Ovary (tissue), 9 donors: Measurements from ENCODE around the gene ST6GALNAC3. TPM values are rescaled to one million over a fixed set of nuclear protein-coding genes. Genes with fewer than 3 reads are reported as not detected.

Experiments
- DNase-seq, 5 donors: peaks; one replicate each; pipeline ENCODE4 v3.0.0-alpha.2; 2019 to 2020
- H3K27ac ChIP-seq, 2 donors: fragments of 200-600 bp; one replicate each; pipeline versions ENCODE4 v1.5.1 to v1.8.0; 2019 to 2022
- H3K27me3 ChIP-seq: fragments of 200-600 bp; one replicate; pipeline ENCODE4 v1.8.0; 2022
- H3K36me3 ChIP-seq: fragments of 200-600 bp; sonication (generic); one replicate; pipeline ENCODE4 v1.5.1; 2019
- H3K4me1 ChIP-seq: one replicate; pipeline ENCODE4 v1.8.1; 2013; ENCODE audit warnings: mild to moderate bottlenecking, moderate library complexity; ENCODE audit not compliant: insufficient read depth
- H3K4me3 ChIP-seq: fragments of 200-600 bp; sonication (generic); one replicate; pipeline ENCODE4 v1.5.1; 2017
- H3K9me3 ChIP-seq, 2 donors: fragments of 200-600 bp in 1 of 2; sonication (generic) in 1 of 2; one replicate each; pipeline versions ENCODE4 v1.5.1 to v1.8.1; 2013 to 2019; ENCODE audit warnings: mild to moderate bottlenecking in 1 of 2, moderate library complexity in 1 of 2
- EP300 ChIP-seq: sonication (generic); formaldehyde crosslinking; IDR thresholded peaks from one replicate; pipeline ENCODE4 v1.6.1; 2017; ENCODE audit warnings: antibody characterized with exemption
- POLR2A ChIP-seq: fragments of 450-650 bp; IDR thresholded peaks from one replicate; pipeline ENCODE4 v1.6.1; 2017; ENCODE audit warnings: antibody characterized with exemption, mild to moderate bottlenecking, moderate library complexity
- WGBS, 3 donors: extraction: QIAGEN DNeasy Blood & Tissue Kit in 1 of 3; methylation state at CpG; one replicate each; pipeline versions ENCODE4 v1.1.5 to v1.1.7; 2013 to 2017; 5-methylcytosine and 5-hydroxymethylcytosine counted together
- intact Hi-C, 4 donors: fragments of 100-400 bp; cut with DNase I; formaldehyde crosslinking; loops; one replicate each; pipeline versions ENCODE4 v1.11.0 to v1.15.1; 2022 to 2023
- polyA plus RNA-seq, 2 donors: library from polyadenylated mRNA; stranded (reverse); fragments of 200-250 nt in 1 of 2; fragments of 350-450 nt in 1 of 2; fragmentation: Illumina TruSeq in 1 of 2; extraction: RNeasy Lipid Tissue Mini Kit (QIAGEN cat#74804) in 1 of 2; gene quantifications; one replicate each; pipeline ENCODE4 v1.2.3, GENCODE V29; 2013 to 2014
- total RNA-seq, 7 donors: library from RNA; depleted of rRNA in 2 of 7; stranded (reverse); fragments of >200 nt in 2 of 7; fragmentation: NEBNext Ultra II Directional in 3 of 7; extraction: Animal tissue kit (Norgen Biotek cat#: 25700) in 3 of 7; gene quantifications; one replicate each; pipeline versions ENCODE4 v1.1.0 to v1.2.4, GENCODE V29; 2016 to 2023
- TF ChIP-seq, protein P1 (sequence below), 3 donors: fragments of 450-650 bp in 2 of 3; fragments of 200-600 bp in 1 of 3; IDR thresholded peaks; one replicate each; pipeline versions ENCODE4 v1.5.1 to v1.8.0; 2016 to 2022; ENCODE audit warnings: antibody characterized with exemption in 3 of 3, mild to moderate bottlenecking in 1 of 3
- donor health status: DM: no; HTN: no; CAD: no; lungs with moderate emphysema.
- donor health status: DM: no; HTN: no; CAD: no.
- donor health status: Bipolar disorder and iron deficiency.
- donor health status: DM: yes; HTN: yes; CAD: no.
- donor health status: DM: no; HTN: no; CAD: no.
- donor health status: DM: yes; HTN: yes; CAD: no.

Gene ST6GALNAC3
- total and polyA plus RNA-seq, 9 donors = 1.9 to 6.7 (median 4.0) TPM

DNA sequence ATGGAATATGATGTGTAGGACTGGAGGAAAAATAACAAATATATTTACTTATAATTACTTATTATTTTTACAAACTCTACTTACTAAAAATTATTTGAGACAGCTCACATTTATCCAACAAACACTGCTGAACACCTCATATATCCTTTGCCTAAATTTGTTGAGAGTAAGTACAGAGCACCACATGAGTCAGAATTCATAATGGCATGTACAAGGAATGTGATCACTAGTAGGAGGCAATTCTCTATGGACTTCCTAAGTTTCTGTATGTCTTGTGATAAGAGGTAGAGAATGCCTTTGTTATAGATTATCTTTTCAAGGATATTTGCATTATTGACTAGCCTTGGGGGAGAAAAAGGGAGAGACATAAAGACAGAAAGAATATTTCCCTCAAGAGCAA lies 8.2 kb upstream of the ST6GALNAC3 start:
- no peak overlapping the region for H3K27ac ChIP-seq
- H3K27me3 ChIP-seq = no peaks in the 10 kb centered on the region
- no peak overlapping the region for H3K4me3 ChIP-seq
- intact Hi-C loops = no loop called here
- no peaks in the 10 kb centered on the region for H3K9me3 ChIP-seq
- H3K4me1 ChIP-seq = no peaks in the 10 kb centered on the region
- no peaks in the 10 kb centered on the region for H3K36me3 ChIP-seq
- TF ChIP-seq POLR2A (no peak), EP300 (no peak)
- TF ChIP-seq, protein P1, sequence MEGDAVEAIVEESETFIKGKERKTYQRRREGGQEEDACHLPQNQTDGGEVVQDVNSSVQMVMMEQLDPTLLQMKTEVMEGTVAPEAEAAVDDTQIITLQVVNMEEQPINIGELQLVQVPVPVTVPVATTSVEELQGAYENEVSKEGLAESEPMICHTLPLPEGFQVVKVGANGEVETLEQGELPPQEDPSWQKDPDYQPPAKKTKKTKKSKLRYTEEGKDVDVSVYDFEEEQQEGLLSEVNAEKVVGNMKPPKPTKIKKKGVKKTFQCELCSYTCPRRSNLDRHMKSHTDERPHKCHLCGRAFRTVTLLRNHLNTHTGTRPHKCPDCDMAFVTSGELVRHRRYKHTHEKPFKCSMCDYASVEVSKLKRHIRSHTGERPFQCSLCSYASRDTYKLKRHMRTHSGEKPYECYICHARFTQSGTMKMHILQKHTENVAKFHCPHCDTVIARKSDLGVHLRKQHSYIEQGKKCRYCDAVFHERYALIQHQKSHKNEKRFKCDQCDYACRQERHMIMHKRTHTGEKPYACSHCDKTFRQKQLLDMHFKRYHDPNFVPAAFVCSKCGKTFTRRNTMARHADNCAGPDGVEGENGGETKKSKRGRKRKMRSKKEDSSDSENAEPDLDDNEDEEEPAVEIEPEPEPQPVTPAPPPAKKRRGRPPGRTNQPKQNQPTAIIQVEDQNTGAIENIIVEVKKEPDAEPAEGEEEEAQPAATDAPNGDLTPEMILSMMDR (IDR thresholded peaks at IDR 0.05) = no peak
- no peak for DNase-seq

DNA sequence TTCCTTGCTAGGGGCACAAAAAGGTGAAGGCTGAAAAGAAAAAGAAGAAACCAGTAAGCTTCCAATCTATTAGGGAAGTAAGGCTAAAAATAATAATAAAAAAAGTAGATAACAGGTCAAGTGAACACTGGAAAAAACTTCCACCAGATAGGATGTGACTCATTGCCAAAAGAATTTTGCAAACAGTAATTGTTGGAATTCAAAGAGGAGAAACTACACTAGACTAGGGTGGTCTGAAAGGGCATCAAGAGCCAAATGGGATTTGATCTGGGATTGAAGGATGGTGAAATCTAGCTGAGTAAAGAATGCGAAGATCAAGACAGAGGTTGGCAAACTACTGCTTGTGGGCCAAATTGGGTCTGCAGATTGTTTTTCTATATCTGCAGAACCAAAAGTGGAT lies 6.0 kb upstream of the ST6GALNAC3 start:
- 27 to 65% (median 58%) methylated on average over 1 of the region's 1 CpG for WGBS, 3 donors

DNA sequence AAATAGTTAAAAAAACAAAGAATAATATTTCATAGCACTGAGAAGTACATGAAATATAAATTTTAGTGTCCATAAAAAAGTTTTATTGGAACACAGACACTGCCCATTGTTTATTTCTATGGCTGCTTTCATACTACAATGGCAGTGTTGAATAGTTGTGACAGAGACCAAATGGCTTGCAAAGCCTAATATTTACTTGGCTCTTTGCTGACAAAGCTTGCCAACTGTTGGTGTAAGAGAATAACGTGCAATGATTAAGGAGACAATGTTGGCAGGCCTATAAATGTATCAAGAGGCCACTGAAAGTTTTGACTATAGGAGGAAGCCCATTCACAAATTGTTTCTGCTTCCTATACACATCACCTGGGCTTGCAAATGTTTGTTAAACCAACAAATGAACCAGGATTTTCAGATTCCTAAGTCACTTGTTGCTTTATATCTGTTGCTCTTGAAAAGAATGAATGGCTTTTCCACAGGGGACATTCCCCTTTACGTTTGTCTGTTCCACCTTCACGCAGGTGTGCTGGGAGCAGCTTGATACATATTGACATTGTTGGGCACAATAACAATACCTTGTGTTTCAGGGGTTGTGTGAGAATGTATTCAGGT lies 5.5 kb upstream of the ST6GALNAC3 start:
- Histone ChIP-seq H3K27ac (no peak overlapping the region), H3K36me3 (no peaks in the 10 kb centered on the region), H3K4me3 (no peak overlapping the region), H3K27me3 (no peaks in the 10 kb centered on the region), H3K9me3 (no peaks in the 10 kb centered on the region), H3K4me1 (no peaks in the 10 kb centered on the region)
- TF ChIP-seq, protein P1 (IDR thresholded peaks at IDR 0.05) = no peak
- TF ChIP-seq EP300 (no peak), POLR2A (no peak)
- intact Hi-C loops = no loop called here
- no peak for DNase-seq
- 48 to 52% (median 50%) methylated on average over 3 of the region's 3 CpGs for WGBS, 3 donors

More for the DNA sequence above, 6.0 kb upstream of the ST6GALNAC3 start:
- no peaks in the 10 kb centered on the region for H3K9me3 ChIP-seq
- no peak overlapping the region for H3K27ac ChIP-seq
- no peak overlapping the region for H3K4me3 ChIP-seq
- H3K36me3 ChIP-seq = no peaks in the 10 kb centered on the region
- H3K27me3 ChIP-seq = no peaks in the 10 kb centered on the region
- intact Hi-C loops = no loop called here
- TF ChIP-seq, protein P1 (IDR thresholded peaks at IDR 0.05) = no peak
- TF ChIP-seq EP300 (no peak), POLR2A (no peak)
- no peaks in the 10 kb centered on the region for H3K4me1 ChIP-seq
- DNase-seq = no peak

DNA sequence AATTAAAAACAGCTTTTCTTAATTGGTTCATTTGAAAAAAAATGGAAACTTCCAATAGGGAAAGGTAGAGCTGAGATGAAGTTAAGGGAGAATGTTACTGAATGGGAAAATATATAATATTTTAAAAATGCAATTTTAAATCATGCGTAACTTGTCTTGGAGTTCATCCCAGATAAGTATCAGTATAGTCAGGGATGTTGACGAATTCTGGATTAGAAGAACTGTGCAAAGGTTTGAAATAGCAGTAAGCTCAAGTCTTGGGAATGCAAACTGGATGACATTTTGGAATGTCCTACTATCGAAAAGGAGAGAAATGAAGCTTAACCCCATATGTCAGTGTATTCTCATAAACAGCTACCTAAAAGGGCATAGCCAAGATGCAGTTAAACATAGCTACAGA lies 4.0 kb upstream of the ST6GALNAC3 start:
- Histone ChIP-seq H3K4me3 (no peak overlapping the region), H3K27me3 (no peaks in the 10 kb centered on the region), H3K4me1 (peaks cover 3% of the 10 kb centered on the region), H3K9me3 (no peaks in the 10 kb centered on the region), H3K27ac (no peak overlapping the region), H3K36me3 (no peaks in the 10 kb centered on the region)
- TF ChIP-seq POLR2A (no peak), EP300 (no peak)
- TF ChIP-seq, protein P1 (IDR thresholded peaks at IDR 0.05) = no peak
- intact Hi-C loops = no loop called here
- WGBS, 3 donors = 91 to 94% (median 92%) methylated on average over 3 of the region's 3 CpGs
- DNase-seq = no peak
